Posterior vena cava (tissue), 2 donors: ENCODE measurements around the gene KIF26B. TPM values are rescaled to one million over a fixed set of nuclear protein-coding genes. Genes with fewer than 3 reads are reported as not detected.

Source experiments
- DNase-seq: peaks from one replicate; pipeline ENCODE4 v3.0.0-alpha.2; 2020; ENCODE audit warnings: low spot score
- intact Hi-C, 2 donors: fragments of 100-400 bp; cut with DNase I; formaldehyde crosslinking; loops; one replicate each; pipeline versions ENCODE4 v1.14.1 to v1.14.2; 2022 to 2023
- total RNA-seq, 2 donors: library from RNA; stranded (reverse); fragmentation: NEBNext Ultra II Directional; extraction: Animal tissue kit (Norgen Biotek cat#: 25700); gene quantifications; one replicate each; pipeline ENCODE4 v1.2.1, GENCODE V29; 2021
- donor health status: DM: yes; HTN: yes; CAD: no.
- donor health status: DM: yes; HTN: yes; CAD: no.

The KIF26B gene
- total RNA-seq, 2 donors from 2014 or later, result 0.62 to 0.65 TPM

DNA sequence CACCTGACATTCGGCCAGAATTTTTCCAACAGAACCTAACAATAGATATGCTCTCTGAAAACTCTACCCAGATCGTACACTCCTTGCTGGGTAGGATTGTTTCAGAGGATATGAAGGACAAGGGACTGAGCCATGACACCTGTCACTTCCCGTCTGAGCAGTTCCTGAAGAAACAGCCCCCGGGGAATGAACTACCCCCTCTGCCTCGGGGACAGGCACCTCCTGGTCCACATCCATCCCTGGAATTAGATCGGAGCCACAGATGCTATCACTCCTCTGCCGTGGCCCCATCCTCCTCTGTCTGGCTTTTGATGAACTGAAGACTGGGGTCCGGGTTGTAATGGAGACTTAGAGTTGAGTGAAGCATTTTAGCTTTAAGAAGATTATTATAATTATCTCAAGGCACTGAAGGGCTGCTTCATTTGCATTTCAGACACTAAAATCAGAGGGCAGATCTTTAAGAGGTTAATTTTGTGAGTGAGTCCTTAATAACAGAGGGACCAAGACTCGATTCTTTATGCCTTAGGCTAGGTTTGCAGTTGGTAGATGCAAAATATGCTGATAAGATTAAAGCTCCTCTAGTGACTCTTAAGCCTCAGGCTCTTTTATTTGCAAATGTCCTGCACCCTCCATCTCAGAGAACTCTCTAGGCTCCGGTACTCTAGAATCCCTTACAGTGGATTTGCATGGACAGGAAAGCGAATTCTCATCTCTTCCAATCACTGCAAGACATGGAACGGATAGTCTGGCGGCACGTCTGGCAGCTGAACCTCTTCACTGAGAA is 333.8 kb downstream of the KIF26B start:
- intact Hi-C loops, result no loop called here
- no peak for DNase-seq

DNA sequence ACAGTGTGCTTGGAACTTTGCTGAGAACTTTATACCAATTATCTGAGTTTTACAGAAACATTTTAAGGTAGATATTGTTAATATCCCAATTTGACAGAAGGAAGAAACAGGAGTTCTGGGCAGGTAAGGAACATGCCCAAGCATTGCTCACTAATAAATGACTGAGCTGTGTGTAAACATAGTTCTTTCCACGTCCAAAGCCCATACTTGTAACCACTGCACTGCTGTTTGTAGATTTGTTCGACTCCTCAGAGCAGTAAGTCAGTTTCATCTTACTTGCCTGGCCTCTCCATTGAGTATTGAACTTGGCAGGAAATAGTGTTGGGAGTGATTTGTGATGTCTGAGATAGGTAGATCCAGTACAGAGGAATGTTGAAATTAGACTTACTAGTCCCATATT is 335.1 kb downstream of the KIF26B start:
- intact Hi-C loops, result no loop called here

DNA sequence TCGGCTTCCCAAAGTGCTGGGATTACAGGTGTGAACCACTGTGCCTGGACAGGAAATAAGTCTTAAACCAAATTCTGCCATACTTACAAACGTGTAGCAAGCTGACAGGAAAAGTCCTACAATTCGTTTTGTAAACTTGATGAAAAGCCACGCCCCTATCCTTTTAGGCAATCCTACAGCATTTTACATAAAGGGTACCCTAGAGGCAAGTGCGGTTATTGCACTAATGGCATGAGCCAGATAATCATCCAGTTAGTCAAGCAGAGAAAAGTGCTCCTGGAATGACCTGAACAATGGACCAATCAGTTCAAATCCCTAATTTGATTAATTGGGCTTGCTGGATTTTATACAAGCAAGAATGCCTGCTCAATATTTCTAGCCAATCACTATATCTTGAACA is 338.2 kb downstream of the KIF26B start:
- intact Hi-C loops, result no loop called here
- no peak for DNase-seq

More for the DNA sequence above, 335.1 kb downstream of the KIF26B start:
- no peak for DNase-seq

DNA sequence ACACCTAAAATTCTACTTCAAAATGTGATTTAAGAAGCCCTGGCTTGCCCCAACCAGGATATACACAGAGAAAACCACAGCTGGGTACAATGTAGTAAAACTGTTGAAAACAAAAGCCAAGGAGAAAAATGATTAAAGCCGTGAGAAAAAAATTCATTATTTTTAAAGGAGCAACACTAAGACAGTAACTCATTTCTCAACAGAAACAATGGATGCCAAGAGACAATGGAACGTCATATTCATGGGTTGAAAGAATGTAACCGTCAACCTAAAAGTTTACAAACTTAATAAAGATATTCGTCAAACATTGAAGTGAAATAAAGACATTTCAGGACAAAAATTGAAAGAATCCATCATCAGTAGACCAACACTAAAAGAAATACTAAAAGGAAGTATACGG is 340.9 kb downstream of the KIF26B start:
- no peak for DNase-seq
- intact Hi-C loops, result no loop called here

DNA sequence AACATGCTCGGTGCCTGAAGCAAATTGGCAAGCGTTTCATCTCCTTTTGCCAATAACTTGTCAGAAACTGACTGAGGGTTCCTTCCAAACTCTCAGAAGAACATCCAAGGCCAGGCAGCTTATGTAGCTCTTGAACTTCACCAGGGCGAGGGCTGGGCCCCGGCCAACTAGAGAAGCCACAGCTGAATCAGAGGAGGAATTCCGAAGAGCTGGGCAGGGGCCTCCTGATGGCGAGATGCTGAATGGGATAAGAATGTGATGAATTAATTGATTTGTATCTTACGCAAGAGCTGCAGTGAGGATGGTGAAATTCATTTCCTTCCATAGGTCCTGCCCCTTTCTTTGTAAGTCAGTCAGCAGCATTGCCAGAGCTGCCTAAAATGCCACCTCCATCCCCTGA is 345.8 kb downstream of the KIF26B start:
- intact Hi-C loops, result no loop called here

DNA sequence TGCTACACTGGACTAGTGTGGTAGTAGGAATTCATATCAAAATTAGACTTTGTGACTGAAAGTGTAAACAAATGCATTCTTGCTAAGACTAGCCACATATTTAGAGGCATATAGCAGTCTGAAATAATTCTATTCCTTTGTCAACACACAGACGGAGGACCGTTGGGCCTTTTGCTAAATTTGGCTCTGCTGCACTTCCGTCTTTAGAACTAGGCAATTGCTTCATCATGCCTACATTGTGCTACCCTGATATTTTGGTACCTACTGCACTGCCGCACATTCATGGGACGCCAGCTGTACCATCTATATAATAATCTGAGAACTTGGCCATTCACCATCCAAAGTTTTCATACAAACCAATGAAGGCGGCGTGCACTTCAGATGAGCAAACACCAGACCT is 346.8 kb downstream of the KIF26B start:
- DNase-seq, result no peak
- intact Hi-C loops, result no loop called here

More for the DNA sequence above, 345.8 kb downstream of the KIF26B start:
- DNase-seq, result no peak

DNA sequence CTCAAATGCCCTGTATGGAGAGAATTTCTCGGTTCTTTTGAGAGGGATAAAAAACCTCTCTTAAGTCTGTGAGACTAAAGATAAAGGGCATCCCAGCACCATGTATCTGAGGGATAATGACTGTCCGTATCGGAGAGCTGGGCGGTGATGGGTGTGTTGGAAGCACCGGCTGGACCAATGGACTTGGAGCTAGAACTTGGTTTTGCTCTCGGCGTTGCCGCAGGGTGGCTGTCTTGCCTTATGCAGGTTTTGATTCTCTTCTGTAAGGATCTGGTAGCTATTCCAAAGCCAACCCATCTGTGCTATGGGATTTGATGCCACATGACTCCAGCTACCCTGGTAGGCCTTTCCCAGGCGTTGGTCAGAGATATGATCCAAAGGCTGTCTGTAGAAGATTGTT is 348.8 kb downstream of the KIF26B start:
- intact Hi-C loops, result no loop called here
- DNase-seq, result no peak

DNA sequence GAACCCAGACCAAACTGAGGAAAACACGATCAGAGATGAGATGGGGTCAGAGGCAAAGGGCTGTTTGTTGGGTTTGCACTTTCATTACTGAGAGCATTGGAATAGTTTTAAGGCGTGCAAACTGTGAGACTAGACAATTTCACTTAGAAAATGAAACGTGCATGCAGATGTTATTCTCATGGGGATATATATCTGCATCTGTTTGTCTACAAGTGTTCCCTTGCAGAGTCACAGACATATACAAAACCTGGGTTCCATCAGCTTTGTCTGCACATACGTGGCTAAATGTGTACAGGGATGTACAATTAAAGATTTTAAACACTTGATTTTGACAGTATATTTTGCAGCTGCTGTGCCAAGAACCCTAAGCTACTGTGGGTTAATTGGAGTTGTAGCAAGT is 355.4 kb downstream of the KIF26B start:
- no peak for DNase-seq
- intact Hi-C loops, result no loop called here

DNA sequence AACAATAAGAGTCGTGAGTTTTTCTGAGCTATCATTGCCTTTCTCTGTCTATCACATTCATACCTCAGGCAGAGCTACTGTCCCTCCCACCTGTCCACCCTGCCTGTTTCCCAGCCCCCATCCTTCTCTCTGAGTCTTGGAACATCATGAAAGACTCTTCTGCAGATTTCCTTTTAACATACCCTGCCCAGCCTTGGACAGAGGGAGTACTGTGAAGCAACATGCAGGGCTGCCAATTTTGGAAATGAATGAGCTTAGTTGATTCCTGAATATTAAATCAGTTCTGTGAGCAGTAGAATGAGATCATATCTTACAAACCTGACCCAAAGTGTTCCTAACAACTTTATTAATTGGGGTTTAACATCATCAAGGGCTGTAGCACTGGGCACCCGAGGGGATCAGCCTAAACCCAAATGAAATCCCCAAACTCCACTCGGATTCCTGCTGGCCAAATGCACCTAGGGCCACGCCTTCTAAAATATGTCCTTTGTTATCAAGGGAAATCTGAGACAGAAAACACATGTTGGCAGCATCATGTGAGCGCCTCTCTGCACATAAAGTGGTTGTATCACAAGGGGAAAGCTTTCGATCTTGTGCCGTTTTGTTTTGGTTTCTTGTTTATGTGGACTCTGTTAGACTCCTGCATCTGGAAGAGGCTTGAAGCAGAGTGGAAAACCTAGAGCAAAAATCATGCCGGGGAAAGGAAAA is 357.6 kb downstream of the KIF26B start:
- intact Hi-C loops, result no loop called here

DNA sequence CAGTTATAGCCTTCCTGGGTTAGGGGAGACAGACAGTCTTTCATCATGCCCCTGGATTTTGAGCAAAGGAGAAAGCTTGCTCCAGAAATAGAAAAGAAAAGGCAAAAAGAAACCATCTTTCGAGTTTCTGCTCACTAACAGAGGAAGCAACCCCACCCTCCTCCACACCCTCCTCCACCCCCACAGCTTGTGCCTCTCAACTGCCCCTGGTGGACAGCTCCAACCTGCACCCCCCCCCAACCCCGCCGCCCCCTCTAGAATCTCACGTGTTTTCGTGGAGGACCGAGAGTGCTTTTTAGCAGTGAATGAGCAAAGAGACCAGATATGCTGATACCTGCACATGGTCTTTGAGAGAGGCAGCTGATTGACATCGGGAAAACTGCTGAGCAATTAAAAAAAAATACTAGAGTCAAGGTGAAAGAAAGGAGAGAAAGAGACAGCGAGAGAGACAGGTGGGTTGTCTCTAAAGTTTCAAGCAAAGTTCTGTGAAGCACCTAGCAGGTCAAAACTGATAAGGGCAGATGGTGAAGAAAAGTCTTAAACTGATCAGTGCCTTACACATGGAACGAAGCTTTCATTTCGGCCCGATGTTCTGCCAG is 358.3 kb downstream of the KIF26B start:
- no peak for DNase-seq
- intact Hi-C loops, result no loop called here

More for the DNA sequence above, 357.6 kb downstream of the KIF26B start:
- no peak for DNase-seq

DNA sequence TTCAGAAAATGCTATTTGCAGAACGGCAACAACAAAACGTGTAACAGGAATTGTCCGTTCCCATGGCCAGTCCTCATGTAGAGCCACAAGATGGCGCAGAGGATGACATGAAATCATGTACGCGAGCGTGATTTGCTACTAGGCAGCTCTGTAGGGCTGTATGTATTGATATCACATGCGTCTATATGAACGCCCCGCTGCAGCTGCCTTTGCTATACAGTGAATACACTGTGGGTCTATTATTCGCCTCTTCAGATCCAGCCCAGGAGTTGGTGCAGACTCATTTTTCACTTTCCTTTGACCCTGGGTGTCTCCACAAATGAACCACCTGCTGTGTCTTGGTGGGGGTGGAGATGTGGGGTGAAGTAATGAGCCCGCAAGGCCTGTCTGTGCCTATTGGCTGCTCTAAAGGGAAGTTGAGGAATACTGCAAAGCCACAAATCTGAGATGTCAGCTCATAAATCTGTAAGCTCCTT is 361.5 kb downstream of the KIF26B start:
- DNase-seq, result no peak
- intact Hi-C loops, result no loop called here

DNA sequence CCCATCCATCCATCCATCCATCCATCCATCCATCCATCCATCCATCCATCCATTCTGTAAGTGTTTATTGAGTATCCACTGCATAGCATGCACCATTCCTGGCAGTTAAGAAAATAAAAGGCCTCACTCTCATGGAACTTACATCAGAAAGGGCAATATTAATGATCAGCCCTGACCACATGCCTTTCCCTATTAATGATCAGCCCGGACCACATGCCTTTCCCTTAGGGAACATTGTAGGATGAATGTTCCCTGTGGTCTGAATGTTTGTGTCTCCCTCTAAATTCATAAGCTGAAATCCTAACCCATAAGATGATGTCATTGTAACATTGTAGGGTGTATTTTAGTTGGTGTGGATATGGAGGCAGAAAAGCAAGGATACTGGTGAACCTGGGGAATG is 365.8 kb downstream of the KIF26B start:
- intact Hi-C loops, result no loop called here
- no peak for DNase-seq

DNA sequence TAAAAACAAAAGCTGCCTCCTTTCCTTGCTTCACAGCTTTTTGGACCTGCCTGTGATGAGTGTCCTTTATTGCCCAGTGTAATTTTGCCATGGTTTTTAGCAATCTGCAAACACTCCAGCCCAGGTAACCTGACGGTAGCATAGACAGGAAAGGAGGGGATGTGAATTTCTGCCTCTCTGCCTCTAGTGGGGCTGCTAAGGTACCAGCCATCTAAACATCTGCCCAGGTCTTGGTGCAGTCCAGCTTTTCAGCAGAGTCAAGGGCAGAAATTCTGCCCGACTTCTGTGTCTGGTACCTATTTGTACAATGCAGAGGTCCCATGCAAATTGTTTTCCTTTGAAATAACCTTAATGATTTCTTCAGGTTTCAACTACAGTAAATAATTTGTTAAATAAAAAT is 371.4 kb downstream of the KIF26B start:
- intact Hi-C loops, result no loop called here
- DNase-seq, result no peak

DNA sequence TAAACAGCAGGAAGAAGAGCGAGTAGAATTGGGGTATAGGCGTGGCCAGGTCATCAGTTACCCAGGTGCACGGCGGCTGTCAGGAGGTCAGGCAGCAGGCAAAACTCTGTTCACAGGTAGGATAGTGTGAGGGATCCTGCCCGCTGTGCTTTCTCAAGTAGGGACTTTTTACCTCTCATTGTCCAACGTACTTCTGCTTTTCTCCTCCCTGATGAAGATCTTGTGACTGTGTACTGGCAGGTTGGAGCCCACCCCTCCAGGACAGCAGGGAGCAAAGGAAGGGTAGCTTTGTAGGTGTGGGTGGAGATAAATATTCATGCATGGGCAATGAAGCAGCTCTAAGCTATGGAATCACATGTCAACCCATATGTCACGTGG is 373.5 kb downstream of the KIF26B start:
- no peak for DNase-seq
- intact Hi-C loops, result no loop called here

DNA sequence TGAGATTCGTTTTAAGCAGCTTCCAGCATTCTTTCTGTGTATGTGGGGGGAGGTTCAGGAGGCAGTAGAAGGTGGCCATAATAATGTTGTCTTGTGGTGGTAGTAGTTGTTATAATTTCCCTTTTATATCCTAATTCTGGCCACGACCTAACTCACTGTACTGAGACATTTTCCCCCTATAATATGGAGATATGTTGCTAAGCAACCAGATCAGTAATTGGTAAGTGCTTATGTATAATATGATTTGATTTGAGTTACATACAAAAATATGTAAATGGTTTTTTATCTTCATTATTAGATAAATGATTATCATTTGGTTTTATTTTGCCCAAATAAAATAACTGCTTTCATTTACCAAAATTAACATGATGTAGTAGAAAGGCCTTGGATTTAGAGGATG is 376.2 kb downstream of the KIF26B start:
- intact Hi-C loops, result no loop called here
- DNase-seq, result no peak

DNA sequence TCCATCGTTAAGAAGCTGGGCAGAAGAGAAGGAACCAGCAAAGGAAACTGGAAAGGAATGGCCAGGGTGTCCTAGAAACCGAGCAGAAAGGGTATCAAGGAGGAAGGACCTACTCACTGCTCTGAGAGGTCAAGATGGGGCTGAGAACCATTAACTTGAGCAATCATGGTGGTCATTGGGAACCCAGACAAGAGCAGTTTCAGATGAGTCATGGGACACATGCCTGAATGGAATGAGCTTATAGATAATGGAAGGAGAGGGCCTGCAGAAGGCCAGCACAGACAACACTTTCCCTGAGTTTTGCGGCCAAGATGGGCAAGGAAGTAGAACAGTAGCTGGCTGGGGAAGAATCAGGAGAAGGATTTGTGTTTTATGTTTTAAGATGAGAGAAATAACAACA is 383.2 kb downstream of the KIF26B start:
- intact Hi-C loops, result no loop called here
- no peak for DNase-seq

DNA sequence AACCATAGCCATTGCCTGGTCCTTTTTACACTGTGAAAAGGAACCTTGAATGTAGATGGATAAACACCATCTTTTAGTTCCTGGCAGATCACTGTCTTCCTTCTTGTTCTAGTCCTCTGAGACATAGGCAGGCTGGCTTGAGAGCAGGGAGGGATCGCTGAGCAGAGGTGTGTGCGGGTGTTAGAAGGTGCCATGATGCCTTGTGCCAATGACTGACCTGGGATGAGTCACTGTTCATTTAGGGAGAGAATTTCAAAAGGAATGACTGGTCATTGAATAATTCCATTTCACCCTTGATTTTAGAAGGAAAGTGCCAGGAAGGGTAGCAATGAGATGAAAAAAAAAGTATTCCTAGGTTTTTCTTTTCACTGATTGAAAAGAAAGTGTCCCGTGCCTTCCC is 383.9 kb downstream of the KIF26B start:
- intact Hi-C loops, result no loop called here
- DNase-seq, result no peak

DNA sequence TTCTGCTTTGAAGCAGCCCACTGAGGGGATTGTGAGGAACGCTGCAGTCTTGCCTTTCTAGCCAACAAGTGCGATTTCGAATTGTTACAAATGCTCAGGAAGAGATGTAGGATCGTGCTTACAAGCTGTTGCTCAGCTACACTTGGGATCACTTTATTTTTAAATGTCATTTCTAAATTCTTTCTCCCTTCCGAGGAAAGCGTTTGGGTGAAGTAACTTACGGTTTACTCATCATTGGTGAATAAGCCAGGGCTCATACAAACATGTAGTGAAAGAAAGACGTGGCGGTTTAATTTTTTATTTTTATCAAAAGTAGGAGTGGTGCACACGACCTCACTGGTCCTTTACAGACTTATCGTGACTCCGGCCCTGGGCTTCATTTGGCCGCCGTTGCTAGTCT is 386.6 kb downstream of the KIF26B start:
- no peak for DNase-seq
- intact Hi-C loops, result no loop called here

DNA sequence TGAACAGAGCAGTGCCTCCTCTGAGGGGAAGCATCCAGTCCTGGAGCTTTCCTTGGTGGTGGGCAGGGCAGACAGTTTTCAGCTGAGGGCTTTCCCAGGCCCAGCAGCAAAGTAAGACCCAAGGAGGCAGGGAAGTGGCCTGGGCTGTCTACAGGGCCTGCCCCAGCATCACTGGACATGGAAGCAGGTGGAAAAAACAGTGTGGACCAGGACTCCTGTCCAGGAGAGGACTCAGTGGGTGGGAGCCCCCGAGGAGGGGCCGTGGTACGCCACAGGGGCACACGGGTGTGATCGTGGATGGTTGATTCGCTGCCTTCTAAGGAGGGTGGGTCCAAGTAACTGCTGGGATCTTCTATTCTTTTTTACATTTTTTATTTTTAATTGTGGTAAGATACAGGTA is 387.6 kb downstream of the KIF26B start:
- intact Hi-C loops, result no loop called here
- no peak for DNase-seq

DNA sequence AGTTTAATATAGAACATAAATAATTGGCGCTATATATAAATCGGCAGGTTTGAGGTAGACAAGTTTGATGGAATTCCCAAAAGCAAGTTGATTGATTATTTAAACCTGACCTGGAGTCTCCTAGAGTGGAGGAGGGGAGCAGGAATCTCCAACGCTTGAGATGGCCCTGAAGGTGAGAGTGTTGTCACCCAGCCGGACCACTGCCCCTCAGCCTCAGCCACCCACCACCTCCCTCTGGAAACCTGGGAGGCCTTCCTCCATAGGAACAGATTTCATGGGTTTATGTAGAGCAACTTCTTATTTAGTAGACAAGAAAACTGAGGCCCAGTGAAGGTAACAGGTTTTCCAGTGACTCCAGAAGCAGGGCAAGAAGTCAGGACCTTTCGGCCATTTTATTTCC is 389.5 kb downstream of the KIF26B start:
- DNase-seq, result no peak
- intact Hi-C loops, result no loop called here

DNA sequence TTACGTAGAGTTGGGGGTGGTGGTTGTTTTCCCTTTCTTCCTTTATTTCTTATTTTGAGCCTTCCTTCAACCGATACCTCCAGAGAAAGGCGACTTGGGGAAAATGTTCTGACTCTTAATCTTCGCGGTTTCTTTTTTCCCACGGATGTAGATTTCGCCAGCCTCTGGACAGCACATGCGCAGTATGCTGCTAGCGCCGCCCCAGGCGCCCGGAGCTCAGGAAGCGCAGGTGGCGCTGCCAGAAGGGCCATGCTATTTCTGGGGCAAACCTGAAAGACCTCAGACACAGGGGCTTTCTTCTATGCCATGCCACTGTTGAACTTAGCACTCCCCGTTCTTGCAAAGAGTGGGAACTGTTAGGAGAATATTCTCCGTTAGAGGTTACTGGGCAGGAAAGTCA is 392.1 kb downstream of the KIF26B start:
- DNase-seq, result no peak
- intact Hi-C loops, result no loop called here
